ENCODE measurements around the gene MAP3K1.

Gene MAP3K1

DNA sequence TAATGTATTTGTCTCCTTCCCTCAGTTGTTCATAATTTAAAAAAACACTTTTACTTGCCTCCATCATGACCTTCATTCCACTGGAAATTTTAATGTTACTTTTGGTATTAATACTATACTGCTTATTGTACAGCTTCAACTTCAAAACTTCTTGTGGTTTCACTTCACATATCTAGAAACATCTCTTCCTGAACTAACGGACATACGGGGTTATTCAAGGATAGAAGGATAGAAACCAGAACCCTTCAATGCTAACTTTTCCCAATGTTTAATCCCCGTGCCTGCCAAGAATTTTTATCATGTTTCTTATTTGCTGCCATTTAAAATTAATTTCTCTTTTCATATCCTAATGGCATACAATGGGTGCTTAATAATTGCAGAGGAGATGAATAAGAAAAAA, 57.7 kb downstream of the MAP3K1 start:
- H3K9me3 ChIP-seq (ENCODE audit: control insufficient read depth, low read length): no peaks in the 10 kb centered on the region
- no peak for DNase-seq (ENCODE audit: low read depth)
- H3K4me1 ChIP-seq (ENCODE audit: control insufficient read depth, insufficient read depth, low read length): no peaks in the 10 kb centered on the region
- H3K36me3 ChIP-seq (ENCODE audit: control insufficient read depth, insufficient read depth, low read length, severe bottlenecking): peaks cover 44% of the 10 kb centered on the region
- H3K27me3 ChIP-seq (replicated peaks; ENCODE audit: control insufficient read depth, insufficient read depth, low read length): no peaks in the 10 kb centered on the region
- H3K4me3 ChIP-seq (ENCODE audit: low read length): no peak overlapping the region
- no peak overlapping the region for H3K9ac ChIP-seq (ENCODE audit: low read length)

DNA sequence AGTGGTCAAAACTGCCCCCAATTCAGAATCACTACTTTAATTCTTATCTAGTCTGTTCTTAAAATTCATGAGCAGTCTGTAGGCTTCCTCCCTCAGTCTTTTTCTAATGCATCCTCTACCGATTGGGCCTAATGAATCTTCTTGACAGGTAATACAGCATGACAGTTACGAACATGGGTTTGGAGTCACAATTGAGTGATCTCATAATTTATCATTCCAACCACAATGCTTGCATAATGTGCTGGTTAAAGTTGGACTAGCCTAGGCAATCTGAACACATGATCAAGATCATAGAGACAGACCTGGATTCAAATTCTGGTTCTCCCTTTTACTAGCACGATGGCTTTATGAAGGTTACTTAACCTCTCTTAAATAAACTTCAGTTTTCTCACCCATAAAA, 61.0 kb downstream of the MAP3K1 start:
- H3K9ac ChIP-seq (ENCODE audit: low read length): no peak overlapping the region
- DNase-seq (ENCODE audit: low read depth): no peak
- H3K4me3 ChIP-seq (ENCODE audit: low read length): no peak overlapping the region
- H3K36me3 ChIP-seq (ENCODE audit: control insufficient read depth, insufficient read depth, low read length, severe bottlenecking): peaks cover 46% of the 10 kb centered on the region
- no peaks in the 10 kb centered on the region for H3K4me1 ChIP-seq (ENCODE audit: control insufficient read depth, insufficient read depth, low read length)
- H3K9me3 ChIP-seq (ENCODE audit: control insufficient read depth, low read length): no peaks in the 10 kb centered on the region
- H3K27me3 ChIP-seq (replicated peaks; ENCODE audit: control insufficient read depth, insufficient read depth, low read length): no peaks in the 10 kb centered on the region

DNA sequence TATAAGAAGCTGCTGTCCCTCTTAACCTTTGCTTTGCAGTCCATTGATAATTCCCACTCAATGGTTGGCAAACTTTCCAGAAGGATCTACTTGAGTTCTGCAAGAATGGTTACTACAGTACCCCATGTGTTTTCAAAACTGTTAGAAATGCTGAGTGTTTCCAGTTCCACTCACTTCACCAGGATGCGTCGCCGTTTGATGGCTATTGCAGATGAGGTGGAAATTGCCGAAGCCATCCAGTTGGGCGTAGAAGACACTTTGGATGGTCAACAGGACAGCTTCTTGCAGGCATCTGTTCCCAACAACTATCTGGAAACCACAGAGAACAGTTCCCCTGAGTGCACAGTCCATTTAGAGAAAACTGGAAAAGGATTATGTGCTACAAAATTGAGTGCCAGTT, 66.2 kb downstream of the MAP3K1 start:
- no peak overlapping the region for H3K9ac ChIP-seq (ENCODE audit: low read length)
- H3K4me3 ChIP-seq (ENCODE audit: low read length): no peak overlapping the region
- no peaks in the 10 kb centered on the region for H3K9me3 ChIP-seq (ENCODE audit: control insufficient read depth, low read length)
- peaks cover 54% of the 10 kb centered on the region for H3K36me3 ChIP-seq (ENCODE audit: control insufficient read depth, insufficient read depth, low read length, severe bottlenecking)
- H3K27me3 ChIP-seq (replicated peaks; ENCODE audit: control insufficient read depth, insufficient read depth, low read length): no peaks in the 10 kb centered on the region
- H3K4me1 ChIP-seq (ENCODE audit: control insufficient read depth, insufficient read depth, low read length): no peaks in the 10 kb centered on the region
- no peak for DNase-seq (ENCODE audit: low read depth)

DNA sequence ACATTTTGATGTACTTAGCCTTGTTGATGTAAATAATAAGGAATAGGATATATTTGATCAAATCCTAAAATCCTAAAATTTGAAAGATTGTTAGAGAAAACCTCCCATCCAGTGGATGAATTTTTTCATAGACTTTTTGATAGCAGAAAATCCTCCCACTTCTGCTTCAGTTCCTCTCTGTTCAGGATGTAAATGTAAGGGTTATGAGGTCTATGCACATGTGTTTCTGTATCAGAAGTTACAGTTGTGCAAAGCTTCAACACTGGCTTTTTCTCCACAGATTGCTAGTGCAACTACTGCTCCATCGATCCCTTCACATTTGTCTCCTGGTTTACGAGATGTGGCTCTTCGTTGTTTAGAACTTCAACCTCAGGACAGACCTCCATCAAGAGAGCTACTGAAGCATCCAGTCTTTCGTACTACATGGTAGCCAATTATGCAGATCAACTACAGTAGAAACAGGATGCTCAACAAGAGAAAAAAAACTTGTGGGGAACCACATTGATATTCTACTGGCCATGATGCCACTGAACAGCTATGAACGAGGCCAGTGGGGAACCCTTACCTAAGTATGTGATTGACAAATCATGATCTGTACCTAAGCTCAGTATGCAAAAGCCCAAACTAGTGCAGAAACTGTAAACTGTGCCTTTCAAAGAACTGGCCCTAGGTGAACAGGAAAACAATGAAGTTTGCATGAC, 78.1 kb downstream of the MAP3K1 start:
- Histone ChIP-seq H3K4me1 (ENCODE audit: control insufficient read depth, insufficient read depth, low read length) (no peaks in the 10 kb centered on the region), H3K9ac (ENCODE audit: low read length) (no peak overlapping the region), H3K9me3 (ENCODE audit: control insufficient read depth, low read length) (no peaks in the 10 kb centered on the region), H3K4me3 (ENCODE audit: low read length) (no peak overlapping the region), H3K27me3 (replicated peaks; ENCODE audit: control insufficient read depth, insufficient read depth, low read length) (no peaks in the 10 kb centered on the region), H3K36me3 (ENCODE audit: control insufficient read depth, insufficient read depth, low read length, severe bottlenecking) (peaks cover 21% of the 10 kb centered on the region)
- DNase-seq (ENCODE audit: low read depth): no peak

DNA sequence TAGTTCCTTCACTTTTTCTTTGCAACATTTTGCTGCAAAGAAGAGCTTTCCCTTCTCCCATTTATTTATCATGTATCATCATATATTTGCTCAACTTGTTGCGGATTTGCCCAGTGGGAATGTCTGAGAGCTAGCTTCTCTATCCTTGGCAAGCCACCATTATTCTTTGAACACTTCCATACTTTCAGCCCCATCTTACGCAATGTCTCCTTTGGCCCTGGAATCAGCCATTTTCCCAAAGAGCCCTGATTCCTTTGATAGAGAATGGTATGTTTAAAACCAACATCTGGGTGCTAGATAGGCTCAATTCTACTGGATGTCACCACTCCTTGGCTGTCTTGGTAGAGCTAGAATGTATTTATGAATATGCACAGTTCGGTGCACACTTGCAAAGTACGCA, 81.4 kb downstream of the MAP3K1 start:
- Histone ChIP-seq H3K9me3 (ENCODE audit: control insufficient read depth, low read length) (no peaks in the 10 kb centered on the region), H3K4me3 (ENCODE audit: low read length) (no peak overlapping the region), H3K36me3 (ENCODE audit: control insufficient read depth, insufficient read depth, low read length, severe bottlenecking) (peaks cover 8% of the 10 kb centered on the region), H3K27me3 (replicated peaks; ENCODE audit: control insufficient read depth, insufficient read depth, low read length) (no peaks in the 10 kb centered on the region), H3K9ac (ENCODE audit: low read length) (no peak overlapping the region), H3K4me1 (ENCODE audit: control insufficient read depth, insufficient read depth, low read length) (no peaks in the 10 kb centered on the region)
- no peak for DNase-seq (ENCODE audit: low read depth)

DNA sequence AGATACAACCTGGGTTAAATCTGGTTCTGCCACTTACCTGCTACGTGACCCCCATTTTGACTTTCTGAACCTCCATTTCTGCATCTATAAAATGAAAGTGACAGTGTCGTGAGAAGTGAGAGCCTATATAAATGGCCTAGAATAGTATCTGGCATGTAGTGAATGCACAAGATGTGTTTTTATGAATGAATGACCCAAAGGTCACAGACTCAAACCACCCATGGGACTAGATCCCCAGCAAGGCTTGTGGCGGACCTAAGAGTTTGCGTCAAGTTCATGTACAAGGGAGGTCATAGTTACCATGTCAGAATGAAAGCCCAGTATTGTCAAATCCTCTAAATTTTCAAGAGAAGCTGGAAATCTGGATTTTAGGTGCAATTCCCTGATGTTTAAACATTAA, 82.9 kb downstream of the MAP3K1 start:
- no peaks in the 10 kb centered on the region for H3K27me3 ChIP-seq (replicated peaks; ENCODE audit: control insufficient read depth, insufficient read depth, low read length)
- no peaks in the 10 kb centered on the region for H3K4me1 ChIP-seq (ENCODE audit: control insufficient read depth, insufficient read depth, low read length)
- no peak overlapping the region for H3K9ac ChIP-seq (ENCODE audit: low read length)
- no peak for DNase-seq (ENCODE audit: low read depth)
- no peak overlapping the region for H3K4me3 ChIP-seq (ENCODE audit: low read length)
- peaks cover 8% of the 10 kb centered on the region for H3K36me3 ChIP-seq (ENCODE audit: control insufficient read depth, insufficient read depth, low read length, severe bottlenecking)
- H3K9me3 ChIP-seq (ENCODE audit: control insufficient read depth, low read length): no peaks in the 10 kb centered on the region

DNA sequence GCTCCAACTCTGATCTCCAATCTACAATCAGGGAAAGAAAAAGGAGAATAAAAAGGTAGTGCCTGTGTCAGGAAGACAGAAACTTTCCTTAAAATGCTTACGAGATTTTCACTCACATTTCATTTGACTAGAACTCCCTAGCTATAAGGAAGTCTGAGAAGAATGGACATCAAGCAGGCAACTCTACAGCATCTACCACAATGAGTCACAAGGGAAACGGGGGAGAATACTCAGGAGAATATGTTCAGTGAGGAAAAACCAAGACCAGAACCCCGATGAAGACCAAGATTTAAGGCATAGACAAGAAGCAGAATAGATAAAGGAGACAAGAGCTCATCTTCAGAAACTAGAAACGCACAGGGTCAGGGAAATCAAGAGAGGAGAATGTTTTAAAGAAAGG, 85.0 kb downstream of the MAP3K1 start:
- Histone ChIP-seq H3K4me3 (ENCODE audit: low read length) (no peak overlapping the region), H3K36me3 (ENCODE audit: control insufficient read depth, insufficient read depth, low read length, severe bottlenecking) (no peaks in the 10 kb centered on the region), H3K27me3 (replicated peaks; ENCODE audit: control insufficient read depth, insufficient read depth, low read length) (peaks cover 4% of the 10 kb centered on the region), H3K4me1 (ENCODE audit: control insufficient read depth, insufficient read depth, low read length) (no peaks in the 10 kb centered on the region), H3K9me3 (ENCODE audit: control insufficient read depth, low read length) (peaks cover 4% of the 10 kb centered on the region), H3K9ac (ENCODE audit: low read length) (no peak overlapping the region)
- peak; percentile 25 for DNase-seq (ENCODE audit: low read depth)

DNA sequence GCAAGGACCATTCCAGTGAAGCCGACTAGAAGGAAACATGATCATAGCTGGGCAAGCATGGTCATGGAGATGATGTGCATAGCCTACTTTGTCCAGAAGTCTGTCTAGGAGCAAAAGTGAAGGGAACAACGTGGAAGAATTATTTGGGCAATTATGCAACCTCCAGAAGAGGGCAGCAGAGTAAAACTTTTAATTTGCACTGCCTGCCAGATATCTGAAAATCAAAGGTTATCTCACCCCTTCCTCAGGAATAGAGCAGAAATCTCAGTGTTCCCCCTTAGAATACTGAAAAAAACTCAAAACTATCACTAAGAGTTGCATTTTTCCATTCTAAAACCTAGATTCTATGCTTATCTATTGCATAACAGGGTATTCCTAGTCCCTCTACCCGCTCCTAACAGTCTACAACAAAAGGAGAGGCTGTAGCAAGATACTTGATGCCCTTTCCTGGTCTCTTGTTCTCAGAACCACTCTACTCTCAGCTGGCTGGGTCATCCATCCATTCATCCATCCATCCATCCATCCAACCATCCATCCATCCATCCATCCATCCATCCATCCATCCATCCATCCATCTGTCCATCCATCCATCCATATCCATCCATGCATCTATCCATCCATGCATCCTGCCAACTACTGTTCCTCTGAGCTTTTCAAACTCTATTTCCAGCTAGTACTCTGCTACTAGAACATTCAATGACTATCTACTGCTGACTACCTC, 85.7 kb downstream of the MAP3K1 start:
- Histone ChIP-seq H3K36me3 (ENCODE audit: control insufficient read depth, insufficient read depth, low read length, severe bottlenecking) (no peaks in the 10 kb centered on the region), H3K4me1 (ENCODE audit: control insufficient read depth, insufficient read depth, low read length) (no peaks in the 10 kb centered on the region), H3K9me3 (ENCODE audit: control insufficient read depth, low read length) (peaks cover 4% of the 10 kb centered on the region), H3K9ac (ENCODE audit: low read length) (no peak overlapping the region), H3K27me3 (replicated peaks; ENCODE audit: control insufficient read depth, insufficient read depth, low read length) (peaks cover 4% of the 10 kb centered on the region), H3K4me3 (ENCODE audit: low read length) (no peak overlapping the region)
- peak; percentile 73 for DNase-seq (ENCODE audit: low read depth)

DNA sequence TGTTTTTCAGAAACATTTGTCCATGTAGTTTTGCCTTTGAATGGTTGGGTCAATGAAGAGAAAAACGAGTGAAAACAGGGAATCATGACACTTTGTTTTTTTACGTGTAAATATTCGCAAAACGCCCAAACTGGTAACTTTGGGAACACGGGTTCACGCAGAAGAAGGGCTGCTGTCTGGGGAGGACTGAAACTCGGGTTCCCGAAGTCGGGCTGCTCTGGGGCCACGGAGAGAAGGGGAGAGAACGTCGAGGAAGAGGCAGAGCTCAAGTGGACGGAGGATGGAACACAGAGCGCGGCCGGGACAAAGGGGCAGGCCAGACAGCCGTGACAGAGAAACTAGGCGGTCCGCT, 93.6 kb downstream of the MAP3K1 start:
- Histone ChIP-seq H3K27me3 (replicated peaks; ENCODE audit: control insufficient read depth, insufficient read depth, low read length) (peaks cover under 1% of the 10 kb centered on the region), H3K36me3 (ENCODE audit: control insufficient read depth, insufficient read depth, low read length, severe bottlenecking) (peaks cover 3% of the 10 kb centered on the region), H3K9me3 (ENCODE audit: control insufficient read depth, low read length) (peaks cover 4% of the 10 kb centered on the region), H3K4me3 (ENCODE audit: low read length) (peak overlapping the region; percentile 87), H3K9ac (ENCODE audit: low read length) (peak overlapping the region; percentile 91), H3K4me1 (ENCODE audit: control insufficient read depth, insufficient read depth, low read length) (peaks cover 6% of the 10 kb centered on the region)
- no peak for DNase-seq (ENCODE audit: low read depth)

DNA sequence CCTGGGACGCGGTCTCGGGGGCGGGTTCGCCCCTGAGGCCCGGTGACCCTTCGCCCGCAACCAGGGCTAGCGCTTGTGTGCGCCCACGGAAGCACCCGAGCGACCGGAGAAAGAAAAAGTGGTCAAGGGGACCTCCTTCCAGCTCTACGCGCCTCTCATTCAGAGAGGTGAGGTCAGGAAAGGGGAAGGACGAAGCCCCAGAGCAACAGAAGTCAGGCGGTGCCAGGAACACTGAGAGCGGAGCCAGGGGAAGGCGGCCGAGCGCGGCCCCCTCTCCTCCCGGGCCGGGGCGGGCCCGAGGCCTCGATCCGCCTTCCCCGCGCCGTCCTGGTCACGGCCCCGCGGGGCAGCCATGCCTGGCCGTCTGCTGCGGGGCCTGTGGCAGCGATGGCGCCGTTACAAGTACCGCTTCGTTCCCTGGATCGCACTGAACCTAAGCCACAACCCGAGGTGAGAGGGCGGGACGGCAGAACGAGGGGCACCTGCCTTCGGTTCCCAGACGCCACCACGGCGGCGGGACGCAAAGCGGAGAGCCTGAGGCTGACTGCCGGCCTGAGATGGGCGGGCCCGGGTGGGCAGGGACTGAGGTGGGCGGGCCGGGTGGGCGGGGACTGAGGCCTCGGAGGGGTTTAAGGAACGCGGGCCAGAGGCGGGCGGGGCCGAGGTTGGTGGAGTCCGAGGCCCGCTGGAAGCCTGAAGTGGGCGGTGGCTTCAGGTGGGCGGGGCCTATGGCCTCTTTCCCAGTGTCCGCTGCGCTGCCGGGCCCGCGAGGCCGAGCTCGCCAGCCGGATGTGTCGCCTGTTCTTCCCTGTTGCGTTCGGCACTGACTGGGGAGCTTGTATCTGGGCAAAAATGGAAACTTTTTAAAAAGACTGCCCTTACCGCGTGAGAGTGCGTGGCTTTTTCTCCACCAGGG, 94.2 kb downstream of the MAP3K1 start, which contains the start of gene SETD9:
TSS of gene SETD9 (plus strand) at position 303 of the 916 bp plus-strand sequence. CDS start at position 353, 50 bp downstream.
- peak within 1 kb of the TSS; percentile 91 for H3K9ac ChIP-seq (ENCODE audit: low read length)
- H3K4me1 ChIP-seq (ENCODE audit: control insufficient read depth, insufficient read depth, low read length): peaks cover 6% of the 10 kb centered on the region
- DNase-seq (ENCODE audit: low read depth): peak; percentile 99
- no peaks in the 10 kb centered on the region for H3K9me3 ChIP-seq (ENCODE audit: control insufficient read depth, low read length)
- peaks cover 7% of the 10 kb centered on the region for H3K36me3 ChIP-seq (ENCODE audit: control insufficient read depth, insufficient read depth, low read length, severe bottlenecking)
- H3K4me3 ChIP-seq (ENCODE audit: low read length): peak within 1 kb of the TSS; percentile 90
- H3K27me3 ChIP-seq (replicated peaks; ENCODE audit: control insufficient read depth, insufficient read depth, low read length): no peaks in the 10 kb centered on the region
